ENCODE data around the gene NEDD4.

DNA sequence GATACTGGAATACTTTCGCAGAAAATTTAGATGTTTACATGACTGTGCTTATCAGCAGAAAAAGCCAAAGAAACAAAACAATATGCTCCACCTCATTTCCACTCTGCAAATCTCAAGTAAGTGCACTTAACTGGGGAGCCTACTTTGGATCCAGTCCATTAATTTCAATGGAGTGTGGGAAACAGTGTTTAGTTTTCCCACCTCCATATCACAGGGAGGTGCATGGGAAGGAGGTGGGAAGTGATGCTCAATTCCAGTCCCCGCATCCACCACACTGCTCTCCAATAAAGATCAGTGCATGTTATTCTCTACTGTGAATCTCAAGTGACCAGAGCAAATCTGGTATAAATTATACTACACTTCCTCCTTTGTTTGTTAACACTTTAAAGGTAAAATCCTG is 2.9 kb downstream of the NEDD4 start:
- TF ChIP-seq, protein P1, sequence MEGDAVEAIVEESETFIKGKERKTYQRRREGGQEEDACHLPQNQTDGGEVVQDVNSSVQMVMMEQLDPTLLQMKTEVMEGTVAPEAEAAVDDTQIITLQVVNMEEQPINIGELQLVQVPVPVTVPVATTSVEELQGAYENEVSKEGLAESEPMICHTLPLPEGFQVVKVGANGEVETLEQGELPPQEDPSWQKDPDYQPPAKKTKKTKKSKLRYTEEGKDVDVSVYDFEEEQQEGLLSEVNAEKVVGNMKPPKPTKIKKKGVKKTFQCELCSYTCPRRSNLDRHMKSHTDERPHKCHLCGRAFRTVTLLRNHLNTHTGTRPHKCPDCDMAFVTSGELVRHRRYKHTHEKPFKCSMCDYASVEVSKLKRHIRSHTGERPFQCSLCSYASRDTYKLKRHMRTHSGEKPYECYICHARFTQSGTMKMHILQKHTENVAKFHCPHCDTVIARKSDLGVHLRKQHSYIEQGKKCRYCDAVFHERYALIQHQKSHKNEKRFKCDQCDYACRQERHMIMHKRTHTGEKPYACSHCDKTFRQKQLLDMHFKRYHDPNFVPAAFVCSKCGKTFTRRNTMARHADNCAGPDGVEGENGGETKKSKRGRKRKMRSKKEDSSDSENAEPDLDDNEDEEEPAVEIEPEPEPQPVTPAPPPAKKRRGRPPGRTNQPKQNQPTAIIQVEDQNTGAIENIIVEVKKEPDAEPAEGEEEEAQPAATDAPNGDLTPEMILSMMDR (optimal IDR thresholded peaks at IDR 0.05 in 1 of 3, IDR thresholded peaks at IDR 0.05 in 1 of 3, conservative IDR thresholded peaks at IDR 0.05 in 1 of 3; ENCODE audit: extremely low read depth in 1 of 3, insufficient read depth in 2 of 3, low read length in 3 of 3): no peak
- no peak for TF ChIP-seq EZH2 (IDR thresholded peaks at IDR 0.05; ENCODE audit: low read length)

Measured in keratinocyte (primary cell).